ENCODE data around the gene RRAS2.
"Not testable (repeated sequence)": the region's sequence is repeated elsewhere in the genome, so short reads cannot be mapped to it uniquely, and the experiment has no call there.

Gene RRAS2

DNA sequence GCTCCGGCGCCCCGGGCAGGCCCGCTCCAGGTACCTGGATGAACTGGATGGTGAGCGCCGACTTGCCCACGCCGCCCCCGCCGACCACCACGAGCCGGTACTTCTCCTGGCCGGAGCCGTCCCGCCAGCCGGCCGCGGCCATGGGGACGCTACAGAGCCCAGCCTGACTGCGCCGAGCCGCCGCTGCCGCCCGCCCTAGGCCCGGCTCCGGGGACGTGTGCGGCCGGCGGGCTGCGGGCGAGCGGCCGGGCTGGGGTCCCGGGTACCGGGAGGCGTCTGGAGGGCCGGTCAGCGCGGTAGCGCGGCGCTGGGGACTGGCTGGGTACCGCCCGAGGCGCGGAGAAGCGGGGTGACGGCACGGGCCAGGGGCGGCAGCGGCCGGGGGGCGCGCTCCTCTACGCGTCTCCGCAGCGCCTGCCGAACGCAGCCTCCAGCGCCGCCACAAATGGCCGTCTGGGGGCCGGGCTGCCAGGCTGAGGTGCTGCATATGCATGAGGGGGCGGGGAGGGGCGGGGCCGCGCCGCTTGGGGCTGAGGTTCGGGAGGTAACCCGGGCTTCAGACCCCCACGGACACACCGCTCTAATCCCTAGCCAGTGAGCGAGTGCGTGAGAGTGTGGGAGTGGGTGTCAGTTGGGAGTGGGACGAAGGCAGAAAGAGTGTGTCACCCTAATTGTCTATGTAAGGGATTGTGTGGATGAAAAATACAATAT is at the start of gene RRAS2:
TSS of gene RRAS2 (minus strand) at position 455 of the 711 bp plus-strand sequence. CDS start at position 142, 313 bp downstream.
- DNase-seq (ENCODE audit: low read depth in 3 of 3): peak; percentile 44 to 73 (median 65)

DNA sequence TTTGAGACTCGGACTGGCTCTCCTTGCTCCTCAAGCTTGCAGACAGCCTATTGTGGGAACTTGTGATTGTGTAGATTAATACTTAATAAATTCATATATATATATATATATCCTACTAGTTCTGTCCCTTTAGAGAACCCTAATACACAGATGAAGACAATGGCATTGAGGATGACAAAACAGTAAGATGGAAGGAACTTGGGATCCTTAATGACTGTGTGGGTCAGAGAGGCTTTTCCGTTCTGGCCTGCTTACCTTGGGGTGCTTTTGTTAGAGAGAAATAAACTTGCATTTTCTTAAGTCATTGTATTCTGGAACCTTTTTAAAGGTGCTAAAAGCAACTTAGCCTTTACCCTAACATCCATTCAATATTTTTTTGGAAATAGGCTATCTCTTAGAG is 49.6 kb upstream of the RRAS2 start:
- DNase-seq (ENCODE audit: low read depth in 3 of 3): no peak

DNA sequence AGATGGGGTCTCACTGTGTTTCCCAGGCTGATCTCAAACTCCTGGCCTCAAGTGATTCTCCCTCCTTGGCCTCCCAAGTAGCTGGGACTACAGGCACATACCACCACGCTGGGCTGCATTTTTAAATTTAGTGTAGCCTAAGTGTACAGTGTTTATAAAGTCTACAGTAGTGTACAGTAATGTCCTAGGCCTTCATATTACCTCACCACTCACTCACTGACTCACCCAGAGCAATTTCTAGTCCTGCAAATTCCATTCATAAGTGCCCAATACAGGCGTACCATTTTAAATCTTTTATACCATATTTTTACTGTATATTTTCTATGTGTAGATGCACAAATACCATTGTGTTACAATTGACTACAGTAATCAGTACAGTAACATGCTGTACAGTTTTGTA is 47.1 kb upstream of the RRAS2 start:
- not testable (repeated sequence) for DNase-seq (ENCODE audit: low read depth in 3 of 3)

DNA sequence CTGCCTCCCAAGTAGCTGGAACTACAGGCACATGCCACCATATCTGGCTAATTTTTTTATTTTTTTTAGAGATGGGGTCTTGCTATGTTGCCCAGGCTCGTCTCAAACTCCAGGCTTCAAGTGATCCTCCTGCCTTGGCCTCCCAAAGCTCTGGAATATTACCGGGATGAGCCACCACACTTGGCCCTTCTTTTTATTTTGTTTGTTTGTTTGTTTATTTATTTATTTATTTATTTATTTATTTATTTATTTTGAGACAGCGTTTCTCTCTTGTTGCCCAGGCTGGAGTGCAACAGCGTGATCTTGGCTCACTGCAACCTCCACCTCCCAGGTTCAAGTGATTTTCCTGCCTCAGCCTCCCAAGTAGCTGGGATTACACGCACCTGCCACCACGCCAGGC is 44.5 kb upstream of the RRAS2 start:
- not testable (repeated sequence) for DNase-seq (ENCODE audit: low read depth in 3 of 3)

DNA sequence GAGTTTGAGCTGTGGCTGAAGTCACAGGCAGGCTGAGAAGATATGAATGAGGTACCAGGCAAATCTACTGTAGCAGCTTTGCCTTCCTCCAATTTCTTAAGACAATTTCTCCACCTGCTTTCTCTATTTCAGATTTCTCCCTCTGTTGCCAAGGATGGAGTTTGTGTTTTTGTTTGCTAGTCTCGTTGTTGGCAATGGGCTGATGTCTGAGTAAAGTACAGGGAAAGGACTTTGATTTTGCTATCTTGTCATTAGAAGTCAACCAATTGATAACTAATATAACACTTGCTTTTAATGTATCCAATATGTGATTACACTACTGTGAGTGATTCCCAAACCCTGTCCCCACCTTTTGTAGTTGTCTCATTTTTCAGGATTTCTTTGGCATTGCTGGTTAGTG is 40.1 kb upstream of the RRAS2 start:
- no peak for DNase-seq (ENCODE audit: low read depth in 3 of 3)

DNA sequence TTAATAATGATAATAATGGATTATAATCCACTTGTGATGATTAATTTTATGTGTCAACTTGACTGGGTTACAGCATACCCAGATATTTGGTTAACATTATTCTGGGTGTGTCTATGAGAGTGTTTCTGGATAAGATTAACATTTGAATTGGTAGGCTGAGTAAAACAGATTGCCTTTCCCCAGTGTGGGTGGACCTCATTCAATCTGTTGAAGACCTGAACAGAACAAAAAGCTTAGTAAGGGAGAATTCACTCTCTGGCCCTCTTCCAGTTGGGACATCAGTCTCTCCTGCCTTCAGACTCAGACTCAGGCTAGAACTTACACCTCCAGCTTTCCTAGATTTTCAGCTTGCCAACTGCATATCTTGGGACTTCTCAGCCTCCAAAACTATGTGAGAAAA is 37.3 kb upstream of the RRAS2 start:
- DNase-seq (ENCODE audit: low read depth in 3 of 3): no peak

DNA sequence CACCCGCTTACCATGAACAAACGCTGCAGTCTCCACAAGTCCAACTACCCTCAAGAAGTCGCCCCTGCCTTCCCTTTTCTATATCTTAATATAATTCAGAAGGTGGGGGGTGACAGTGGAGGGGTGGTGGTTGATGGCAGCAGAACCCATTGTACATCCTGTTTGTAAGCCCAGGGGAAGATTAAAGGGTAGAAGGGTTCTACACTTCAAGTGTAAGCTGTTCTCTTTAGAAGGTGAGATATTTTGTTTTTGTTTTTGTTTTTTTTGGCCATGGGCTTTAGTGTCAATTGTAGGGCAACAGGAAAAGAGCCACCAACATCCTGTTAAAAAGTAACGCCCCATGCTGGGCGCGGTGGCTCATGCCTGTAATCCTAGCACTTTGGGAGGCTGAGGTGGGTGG is 34.9 kb upstream of the RRAS2 start:
- DNase-seq (ENCODE audit: low read depth in 3 of 3): no peak

DNA sequence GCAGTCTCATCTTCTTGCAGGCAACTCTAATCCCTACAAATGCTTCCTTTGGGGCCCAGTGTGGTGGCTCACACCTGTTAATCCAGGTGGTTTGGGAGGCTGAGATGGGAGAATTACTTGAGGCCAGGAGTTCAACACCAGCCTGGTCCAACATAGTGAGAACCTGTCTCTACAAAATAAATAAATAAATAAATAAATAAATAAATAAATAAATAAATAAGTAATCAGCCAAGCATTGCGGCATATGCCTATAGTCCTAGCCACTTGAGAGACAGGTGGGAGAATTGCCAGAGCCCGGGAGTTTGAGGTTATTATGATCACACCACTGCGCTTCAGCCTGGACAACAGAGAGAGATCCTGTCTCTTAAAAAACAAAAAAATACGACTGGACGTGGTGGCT is 34.1 kb upstream of the RRAS2 start:
- no peak for DNase-seq (ENCODE audit: low read depth in 3 of 3)

DNA sequence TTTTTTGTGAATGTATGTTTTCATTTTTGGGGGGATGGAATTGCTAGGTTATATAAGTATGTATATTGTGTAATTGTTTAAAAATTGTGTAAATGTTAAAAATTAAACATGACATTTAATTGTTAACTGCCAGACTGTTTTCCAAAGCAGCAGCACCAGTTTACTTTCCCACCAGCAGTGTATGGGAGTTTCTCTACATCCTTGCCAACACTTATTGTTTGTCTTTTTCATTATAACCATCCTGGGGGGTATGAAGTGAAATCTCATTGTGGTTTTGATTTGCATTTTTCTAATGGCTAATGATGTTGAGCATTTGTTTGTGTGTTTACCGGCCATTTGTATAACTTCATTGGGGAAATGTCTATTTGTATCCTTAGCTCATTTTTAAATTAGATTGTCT is 31.7 kb upstream of the RRAS2 start:
- no peak for DNase-seq (ENCODE audit: low read depth in 3 of 3)

DNA sequence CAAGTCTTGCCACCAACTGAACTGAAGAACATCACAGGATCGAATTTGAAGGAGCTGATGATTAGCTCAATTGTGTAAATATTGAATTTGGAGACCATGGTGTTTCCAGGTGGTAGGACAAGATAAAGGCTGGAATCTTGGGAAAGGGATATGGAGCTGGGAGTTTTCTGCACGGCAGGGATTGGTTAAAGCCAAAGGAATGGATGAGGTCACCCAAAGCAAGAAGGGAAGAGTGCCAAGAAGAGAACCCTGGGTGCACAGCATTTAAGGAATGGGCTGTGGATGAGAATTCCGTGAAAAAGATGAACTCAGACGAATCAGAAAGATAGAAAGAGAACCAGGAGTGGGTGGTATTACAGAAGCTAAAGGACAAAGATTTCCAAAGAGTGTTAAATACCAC is 29.4 kb upstream of the RRAS2 start:
- no peak for DNase-seq (ENCODE audit: low read depth in 3 of 3)

DNA sequence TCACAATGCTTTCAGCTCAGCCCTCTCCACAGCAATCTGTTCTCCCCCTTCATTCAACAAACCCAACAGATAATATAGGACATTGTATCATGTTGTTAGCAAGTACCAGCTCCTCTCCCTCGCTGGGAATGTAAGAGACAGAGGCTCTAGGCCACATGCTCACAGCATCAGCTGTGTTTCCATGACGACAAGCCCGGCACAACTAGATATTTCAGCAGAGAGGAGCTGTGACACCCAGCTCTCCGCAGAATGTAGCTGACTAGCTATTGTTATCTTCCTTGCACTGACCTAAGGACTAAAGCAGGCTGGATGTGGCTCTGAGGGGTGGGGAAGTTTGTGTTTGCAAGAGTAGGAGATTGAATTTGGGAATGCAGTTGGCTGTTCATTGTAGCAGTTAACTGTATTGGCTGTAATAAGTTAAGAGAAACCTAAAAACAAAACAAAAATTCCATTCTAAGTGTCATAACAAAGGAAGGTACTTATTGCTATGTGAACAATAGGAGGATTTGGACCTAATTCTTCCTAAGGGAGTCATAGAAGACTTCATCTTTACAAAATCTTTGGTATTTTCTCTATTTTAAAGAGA is 28.0 kb upstream of the RRAS2 start:
- no peak for DNase-seq (ENCODE audit: low read depth in 3 of 3)

DNA sequence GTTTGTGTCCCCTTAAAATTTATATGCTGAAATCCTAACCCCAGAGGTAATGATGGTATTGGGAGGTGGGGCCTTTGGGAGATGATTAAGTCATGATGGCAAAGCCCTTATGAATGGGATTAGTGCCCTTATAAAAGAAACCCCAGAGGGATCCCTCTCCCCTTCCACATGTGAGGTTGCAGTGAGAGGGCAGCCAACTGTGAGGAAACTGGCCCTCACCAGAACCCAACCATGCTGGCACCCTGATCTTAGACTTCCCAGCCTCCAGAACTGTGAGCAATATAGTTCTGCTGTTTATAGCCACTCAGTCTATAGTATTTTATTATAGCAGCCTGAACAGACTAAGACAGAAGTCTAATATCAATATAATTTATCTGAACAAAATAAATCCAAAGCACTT is 27.1 kb upstream of the RRAS2 start:
- DNase-seq (ENCODE audit: low read depth in 3 of 3): no peak

DNA sequence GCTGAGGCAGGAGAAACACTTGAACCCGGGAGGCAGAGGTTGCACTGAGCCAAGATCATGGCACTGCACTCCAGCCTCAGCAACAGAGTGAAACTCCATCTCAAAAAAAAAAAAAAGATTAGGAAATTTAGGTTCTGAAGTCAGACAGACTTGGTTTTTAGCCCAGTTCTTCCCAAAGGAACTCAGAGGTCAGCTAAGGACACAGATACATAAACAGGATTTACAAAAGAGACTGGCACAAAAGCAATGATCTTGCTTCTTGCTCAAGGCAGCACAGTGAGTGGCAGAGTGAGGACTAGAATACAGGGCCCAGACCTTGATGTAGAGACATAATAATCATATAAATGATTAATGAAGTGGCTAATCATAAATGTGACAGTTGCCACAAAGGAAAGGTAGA is 25.4 kb upstream of the RRAS2 start:
- no peak for DNase-seq (ENCODE audit: low read depth in 3 of 3)

DNA sequence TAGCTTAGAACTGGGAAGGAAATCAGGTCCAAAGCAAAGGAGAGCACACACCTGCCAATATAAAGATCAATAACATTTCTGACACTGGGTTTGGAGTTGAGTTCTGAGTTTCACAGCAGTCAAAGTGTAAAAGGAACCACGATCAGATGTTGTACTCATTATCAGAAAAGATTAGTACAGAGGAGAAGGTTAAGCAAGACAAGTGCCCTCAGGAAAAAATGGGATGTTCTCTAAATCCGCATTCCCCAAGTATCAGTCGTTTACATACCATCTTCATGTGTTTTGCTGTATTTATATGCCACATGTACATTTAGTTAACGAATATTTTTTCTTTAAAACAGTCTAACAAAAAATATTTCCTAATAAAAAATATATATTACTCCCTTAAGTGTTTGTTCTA is 23.0 kb upstream of the RRAS2 start:
- no peak for DNase-seq (ENCODE audit: low read depth in 3 of 3)

DNA sequence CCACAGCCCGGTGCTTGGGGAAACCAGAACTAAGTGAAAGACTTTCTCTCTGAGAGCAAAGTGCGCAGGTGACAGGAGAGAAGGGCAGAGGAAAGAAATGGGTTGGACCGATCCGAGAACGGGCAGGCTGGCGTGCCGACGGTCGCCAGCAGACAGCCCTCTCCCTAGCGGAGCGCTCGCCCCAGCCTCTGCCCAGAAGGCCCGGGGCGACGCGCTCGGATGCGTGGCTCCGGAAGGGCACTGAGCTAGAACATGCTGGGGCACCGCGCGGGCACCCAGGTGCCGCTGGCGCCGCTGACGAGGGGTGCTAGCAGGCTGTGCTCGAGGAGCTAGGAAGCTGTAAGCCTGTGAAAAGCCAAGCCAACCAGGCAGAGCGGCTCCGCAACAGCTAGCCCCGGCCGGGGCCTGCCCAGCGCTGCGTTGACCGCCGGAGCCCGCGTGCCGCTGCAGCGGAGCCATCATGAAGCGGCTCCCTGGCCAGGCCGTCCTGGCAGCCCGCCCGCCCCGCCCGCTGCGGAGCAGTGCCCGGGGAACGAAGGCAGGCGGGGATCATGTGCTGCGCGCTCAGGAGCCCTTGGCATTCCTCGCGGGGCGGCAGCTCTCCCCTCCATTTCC is 22.1 kb upstream of the RRAS2 start:
- peak in 1 of 3 donors; percentile 37 for DNase-seq (ENCODE audit: low read depth in 3 of 3)

DNA sequence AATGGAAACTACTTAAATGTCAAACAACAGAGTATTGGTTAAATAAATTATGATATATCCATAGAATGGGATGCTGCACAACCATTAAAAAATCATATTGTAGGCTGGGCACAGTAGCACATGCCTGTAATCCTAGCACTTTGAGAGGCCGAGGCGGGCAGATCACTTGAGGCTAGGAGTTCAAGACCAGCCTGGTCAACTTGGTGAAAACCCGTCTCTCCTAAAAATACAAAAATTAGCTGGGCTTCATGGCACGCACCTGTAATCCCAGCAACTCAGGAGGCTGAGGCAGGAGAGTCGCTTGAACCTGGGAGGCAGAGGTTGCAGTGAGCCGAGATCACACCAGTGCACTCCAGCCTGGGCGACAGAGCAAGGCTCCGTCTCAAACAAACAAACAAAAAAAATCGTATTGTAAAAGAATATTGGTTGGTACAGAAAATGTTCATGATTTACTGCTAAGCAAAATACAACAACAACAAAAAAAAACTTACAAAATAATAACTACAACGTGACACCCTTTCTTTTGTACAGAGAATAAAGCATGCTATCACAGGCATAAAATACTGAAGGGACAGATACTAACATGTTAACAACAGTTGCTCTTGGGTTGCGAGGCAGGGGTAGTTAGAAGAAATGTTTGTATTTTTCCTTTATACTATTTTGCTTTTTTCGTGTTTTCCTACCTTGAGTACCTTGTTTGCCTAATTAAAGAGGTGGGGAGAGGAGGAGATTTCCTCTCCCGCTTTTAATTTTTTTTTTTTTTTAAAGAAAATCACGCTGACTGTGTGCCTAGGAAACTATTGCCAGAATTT is 21.3 kb upstream of the RRAS2 start:
- no peak for DNase-seq (ENCODE audit: low read depth in 3 of 3)

DNA sequence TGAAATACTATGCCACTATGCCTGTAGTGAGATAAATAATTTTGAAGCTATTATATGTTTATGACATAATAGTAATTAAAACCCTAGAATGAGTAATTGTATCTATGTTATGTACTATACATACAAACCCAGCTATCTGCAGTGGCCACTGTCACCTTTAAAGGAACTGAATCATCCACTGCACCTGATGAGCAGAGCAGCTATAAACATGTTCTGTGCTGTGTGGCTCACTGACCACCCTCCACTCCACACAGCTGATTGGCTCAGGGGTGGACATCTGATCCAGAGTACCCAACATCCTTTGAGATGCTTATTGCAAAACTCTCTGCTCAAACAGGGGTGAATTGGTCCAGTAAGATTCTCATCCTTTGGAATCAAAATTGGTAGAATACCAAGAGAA is 19.2 kb upstream of the RRAS2 start:
- DNase-seq (ENCODE audit: low read depth in 3 of 3): no peak

DNA sequence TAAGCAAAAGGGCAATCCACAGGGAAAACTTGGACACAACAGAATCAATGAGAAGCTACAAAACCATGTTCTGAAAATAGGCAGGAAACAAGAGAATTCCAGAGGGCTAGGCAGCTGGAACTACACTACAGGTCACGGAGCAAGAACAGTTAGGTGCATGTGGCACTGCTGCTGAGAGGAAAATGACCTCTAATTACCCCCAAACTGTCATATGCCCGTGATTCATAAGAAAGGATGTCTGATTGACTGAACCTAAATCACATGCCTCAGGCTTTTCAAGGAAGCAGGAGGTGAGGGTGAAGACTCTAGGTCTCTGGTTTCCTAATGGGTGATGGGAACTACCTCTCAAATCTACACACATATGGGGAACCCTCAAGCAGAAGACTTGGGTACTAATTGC is 17.9 kb upstream of the RRAS2 start:
- no peak for DNase-seq (ENCODE audit: low read depth in 3 of 3)

DNA sequence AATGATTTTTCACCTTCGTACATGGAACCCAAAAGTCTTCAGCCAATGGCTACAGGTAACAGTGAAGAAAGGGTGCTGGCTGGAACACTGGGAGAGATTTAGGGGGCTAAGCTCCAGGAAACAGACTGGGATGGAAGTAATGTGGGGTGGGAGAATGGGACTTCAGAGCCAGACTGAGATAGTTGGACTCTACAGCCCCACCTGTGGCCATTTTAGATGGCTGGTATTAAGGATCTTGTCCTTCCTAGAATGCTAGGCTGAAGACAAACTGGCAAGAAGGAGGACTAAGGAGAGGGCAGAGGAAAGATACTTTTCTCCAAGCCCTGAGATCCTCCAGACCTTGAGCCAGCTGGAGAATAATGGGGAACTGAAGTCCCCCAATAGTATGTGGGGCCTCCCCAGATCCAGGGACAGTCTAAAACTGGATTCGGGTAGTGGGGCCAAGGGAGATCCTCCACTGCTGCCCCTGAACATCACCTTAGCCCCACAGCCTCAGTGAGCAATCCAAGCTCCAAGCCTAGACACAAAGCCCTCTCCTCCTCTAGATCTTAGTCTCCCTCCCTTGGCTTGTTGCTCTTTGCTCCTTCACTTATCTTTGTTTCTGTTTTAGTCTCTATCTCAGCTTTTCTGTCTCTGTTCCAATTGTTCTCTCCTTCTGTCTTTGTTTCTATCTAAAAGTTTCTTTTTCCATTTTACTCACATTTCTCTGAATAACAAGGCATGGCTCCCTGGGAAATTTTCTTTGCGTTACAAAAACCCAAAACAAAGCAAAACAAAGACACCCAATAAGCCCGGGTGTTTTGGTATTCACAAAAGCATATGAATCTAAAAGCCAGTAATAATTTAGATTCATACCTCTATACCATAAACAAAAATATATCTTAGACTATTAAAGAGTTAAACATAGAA is 16.2 kb upstream of the RRAS2 start:
- DNase-seq (ENCODE audit: low read depth in 3 of 3): no peak

DNA sequence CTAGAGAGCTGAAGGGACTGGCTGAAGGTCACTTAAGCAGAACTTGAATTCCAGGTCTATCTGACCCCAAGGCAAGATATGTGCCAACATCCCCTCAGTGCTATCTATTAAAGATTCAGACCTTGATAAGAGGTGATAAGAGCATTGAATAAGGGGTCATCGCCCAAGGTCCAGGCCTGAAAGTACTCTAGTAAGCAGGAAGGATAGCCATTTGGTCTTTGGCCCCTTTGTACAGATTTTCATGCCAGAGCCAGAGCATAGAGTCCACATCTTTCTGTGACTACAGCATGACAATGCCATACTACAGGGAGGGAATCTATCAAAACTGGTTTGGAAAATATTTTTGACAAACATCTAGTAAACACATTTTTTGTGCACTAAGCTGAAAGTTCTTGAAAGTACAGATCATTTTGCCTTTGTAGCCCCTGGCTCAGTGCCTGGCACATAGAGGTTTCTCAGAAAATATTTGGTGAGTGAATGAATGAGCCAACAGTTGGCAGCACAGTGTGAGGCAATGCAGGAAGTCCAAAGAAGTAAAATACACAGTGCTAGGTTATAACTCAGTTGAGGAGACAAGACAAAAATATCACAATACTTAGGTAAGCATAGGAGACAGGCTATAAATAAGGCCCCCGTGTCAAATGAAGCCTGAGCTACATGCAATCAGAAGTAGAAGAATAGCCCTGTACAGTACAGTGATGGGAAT is 15.1 kb upstream of the RRAS2 start:
- DNase-seq (ENCODE audit: low read depth in 3 of 3): no peak

DNA sequence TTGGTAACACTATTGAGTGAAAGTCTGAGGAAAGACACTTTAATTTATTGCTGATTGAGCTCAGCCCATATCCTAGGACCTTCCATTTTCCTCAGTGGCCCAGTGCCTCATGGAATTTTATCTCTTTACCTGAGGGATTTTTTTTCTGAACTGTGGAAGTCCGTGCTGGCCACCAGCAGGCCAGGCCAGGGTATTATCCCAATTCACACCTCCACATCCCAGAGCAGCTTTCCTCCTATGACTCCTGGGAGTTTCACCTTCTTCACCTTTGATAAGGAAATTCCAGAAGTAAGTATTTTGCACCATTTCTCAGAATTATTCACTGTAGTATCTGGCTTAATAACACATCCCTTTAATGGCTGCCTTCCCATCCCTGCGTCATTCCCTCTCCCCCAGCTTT is 13.0 kb upstream of the RRAS2 start:
- DNase-seq (ENCODE audit: low read depth in 3 of 3): no peak
